Stimulated activated memory B cell treated with anti-CD40 and anti-IgM and Interleukin-4, amounts not matched to agents 10 μg/mL and 1 μg/mL and 100 μg/mL, for 72 hours (primary cell): ENCODE data around the gene RPP40.
"Not testable (repeated sequence)": the region's sequence is repeated elsewhere in the genome, so short reads cannot be mapped to it uniquely, and the experiment has no call there.

Source experiments
- ATAC-seq: fragments of 150-1000 bp; cut with Tn5 transposase; 2 replicates; pipeline ENCODE4 v1.10.0; 2021
- H3K27ac Mint-ChIP-seq: one replicate; pipeline ENCODE4 v1.8.0; 2022; ENCODE audit warnings: mild to moderate bottlenecking, mixed read lengths
- H3K27me3 Mint-ChIP-seq: one replicate; pipeline ENCODE4 v1.8.0; 2022; ENCODE audit warnings: mixed read lengths
- H3K36me3 Mint-ChIP-seq: one replicate; pipeline ENCODE4 v1.8.0; 2022; ENCODE audit warnings: mixed read lengths
- H3K4me1 Mint-ChIP-seq: one replicate; pipeline ENCODE4 v1.8.0; 2022; ENCODE audit warnings: mixed read lengths
- H3K4me3 Mint-ChIP-seq: one replicate; pipeline ENCODE4 v1.8.0; 2022; ENCODE audit warnings: mild to moderate bottlenecking, moderate library complexity, mixed read lengths
- H3K9me3 Mint-ChIP-seq: one replicate; pipeline ENCODE4 v1.8.0; 2022; ENCODE audit warnings: mixed read lengths

RPP40 gene, protein sequence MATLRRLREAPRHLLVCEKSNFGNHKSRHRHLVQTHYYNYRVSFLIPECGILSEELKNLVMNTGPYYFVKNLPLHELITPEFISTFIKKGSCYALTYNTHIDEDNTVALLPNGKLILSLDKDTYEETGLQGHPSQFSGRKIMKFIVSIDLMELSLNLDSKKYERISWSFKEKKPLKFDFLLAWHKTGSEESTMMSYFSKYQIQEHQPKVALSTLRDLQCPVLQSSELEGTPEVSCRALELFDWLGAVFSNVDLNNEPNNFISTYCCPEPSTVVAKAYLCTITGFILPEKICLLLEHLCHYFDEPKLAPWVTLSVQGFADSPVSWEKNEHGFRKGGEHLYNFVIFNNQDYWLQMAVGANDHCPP

DNA sequence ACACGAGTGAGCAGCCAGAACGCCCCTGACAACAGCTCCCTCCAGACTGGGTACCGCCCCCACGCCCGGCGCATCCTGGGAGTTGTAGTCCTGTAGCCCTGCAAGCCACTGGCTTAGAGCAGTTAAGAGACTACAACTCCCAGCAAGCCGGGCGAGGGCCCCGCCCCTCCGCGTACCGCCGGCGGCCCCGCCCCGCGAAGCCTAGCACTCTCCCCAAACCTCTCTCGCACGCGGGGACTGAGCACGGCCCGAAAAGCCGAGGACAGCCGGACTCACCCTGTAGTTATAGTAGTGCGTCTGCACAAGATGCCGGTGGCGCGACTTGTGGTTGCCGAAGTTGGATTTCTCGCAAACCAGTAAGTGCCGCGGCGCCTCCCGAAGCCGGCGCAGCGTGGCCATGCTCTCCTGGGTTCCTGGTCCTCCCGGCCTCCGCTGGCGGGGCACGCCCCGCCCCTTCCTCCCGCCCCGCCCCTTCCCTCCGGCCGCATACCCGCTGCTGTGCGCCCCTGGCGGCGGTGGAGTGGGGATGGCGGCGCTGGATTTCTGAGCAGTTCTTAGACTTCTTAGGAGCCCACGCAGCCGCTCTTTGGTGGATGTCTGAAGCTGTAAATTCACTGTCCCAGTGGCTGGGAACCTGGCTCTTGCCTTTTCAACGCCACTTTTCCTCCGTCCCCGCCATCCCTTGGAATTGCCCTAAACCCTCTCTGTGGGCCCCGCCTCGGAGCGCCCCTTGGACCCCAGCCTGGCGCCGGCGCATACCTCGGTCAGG lies at the start of gene RPP40:
TSS of gene RPP40 (minus strand) at position 434 of the 769 bp plus-strand sequence. CDS start at position 399, 35 bp downstream.
- H3K9me3 Mint-ChIP-seq = no peaks in the 10 kb centered on the region
- no peaks in the 10 kb centered on the region for H3K27me3 Mint-ChIP-seq
- H3K4me3 Mint-ChIP-seq = peak within 1 kb of the TSS; percentile 94
- no peaks in the 10 kb centered on the region for H3K4me1 Mint-ChIP-seq
- H3K36me3 Mint-ChIP-seq = peaks cover 17% of the 10 kb centered on the region
- H3K27ac Mint-ChIP-seq = peak within 1 kb of the TSS; percentile 97
- ATAC-seq = peak; percentile 99

DNA sequence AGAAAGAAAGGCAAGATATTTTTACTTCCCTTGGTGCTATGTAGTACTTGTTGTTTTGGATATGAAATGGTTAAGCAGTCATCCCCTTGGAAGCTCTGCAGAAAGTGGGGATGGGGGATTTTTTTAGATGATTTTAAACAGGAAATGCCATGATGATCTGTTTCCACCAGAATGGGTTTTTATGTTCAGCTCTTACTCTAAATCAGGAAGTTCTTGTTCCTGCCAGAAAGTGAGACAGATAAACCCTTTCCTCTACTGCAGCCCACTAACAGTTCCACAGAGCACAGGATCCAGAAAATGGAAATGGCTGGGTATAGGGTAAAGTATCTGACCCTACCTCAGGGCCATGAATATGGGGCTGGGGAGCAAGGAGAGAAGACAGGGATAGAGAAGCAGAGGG lies 49.2 kb upstream of the RPP40 start:
- H3K27ac Mint-ChIP-seq = no peak overlapping the region
- no peak for ATAC-seq
- no peaks in the 10 kb centered on the region for H3K4me1 Mint-ChIP-seq
- peaks cover 9% of the 10 kb centered on the region for H3K27me3 Mint-ChIP-seq
- H3K36me3 Mint-ChIP-seq = peaks cover 14% of the 10 kb centered on the region
- H3K4me3 Mint-ChIP-seq = no peak overlapping the region
- peaks cover 17% of the 10 kb centered on the region for H3K9me3 Mint-ChIP-seq

DNA sequence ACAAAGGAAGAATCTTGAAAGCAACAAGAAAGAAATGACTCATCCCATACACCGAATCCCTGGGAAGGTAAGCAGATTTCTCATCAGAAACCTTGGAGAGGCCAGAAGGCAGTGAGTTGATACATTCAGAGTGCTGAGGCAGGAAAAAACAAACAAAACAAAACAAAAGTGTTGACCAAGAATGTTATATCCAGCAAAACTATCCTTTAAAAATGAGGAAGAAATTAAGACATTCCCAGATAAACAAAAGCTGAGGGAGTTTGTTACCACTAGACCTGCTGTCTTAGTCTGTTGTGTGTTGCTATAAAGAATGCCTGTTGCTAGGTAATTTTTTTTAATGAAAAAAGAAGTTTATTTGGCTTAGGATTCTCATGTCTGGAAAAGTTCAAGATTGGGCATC lies 47.6 kb upstream of the RPP40 start:
- Mint-ChIP-seq H3K9me3 (peaks cover 17% of the 10 kb centered on the region), H3K27me3 (peaks cover 9% of the 10 kb centered on the region), H3K27ac (no peak overlapping the region), H3K4me3 (no peak overlapping the region), H3K36me3 (peaks cover 14% of the 10 kb centered on the region), H3K4me1 (no peaks in the 10 kb centered on the region)
- ATAC-seq = no peak

GRCh38 chr6:5050009-5050408 lies 46.2 kb upstream of the RPP40 start:
- no peaks in the 10 kb centered on the region for H3K27me3 Mint-ChIP-seq
- H3K36me3 Mint-ChIP-seq = peaks cover 20% of the 10 kb centered on the region
- peaks cover 17% of the 10 kb centered on the region for H3K9me3 Mint-ChIP-seq
- no peaks in the 10 kb centered on the region for H3K4me1 Mint-ChIP-seq
- H3K4me3 Mint-ChIP-seq = no peak overlapping the region
- no peak overlapping the region for H3K27ac Mint-ChIP-seq
- no peak for ATAC-seq

DNA sequence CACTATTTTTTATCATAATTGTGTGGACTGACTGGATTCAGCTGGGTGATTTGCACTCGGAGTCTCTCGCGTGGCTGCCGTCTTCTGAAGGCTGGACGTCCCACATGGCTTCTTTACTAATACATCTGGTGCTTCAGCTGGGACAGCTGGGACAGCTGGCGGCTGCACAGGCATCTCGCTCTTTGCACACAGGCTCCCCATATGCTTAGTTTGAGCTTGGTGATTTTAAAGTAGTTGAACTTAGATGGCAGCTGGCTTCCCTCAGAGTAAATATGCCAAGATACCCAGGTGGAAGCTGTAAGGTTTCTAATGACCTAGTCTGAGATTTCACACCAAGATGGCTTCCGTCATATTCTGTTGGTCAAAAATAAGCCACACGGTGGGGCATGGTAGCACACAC lies 42.6 kb upstream of the RPP40 start:
- Mint-ChIP-seq H3K27ac (no peak overlapping the region), H3K4me3 (no peak overlapping the region), H3K27me3 (no peaks in the 10 kb centered on the region), H3K4me1 (no peaks in the 10 kb centered on the region), H3K36me3 (peaks cover 38% of the 10 kb centered on the region), H3K9me3 (peaks cover 15% of the 10 kb centered on the region)
- no peak for ATAC-seq

DNA sequence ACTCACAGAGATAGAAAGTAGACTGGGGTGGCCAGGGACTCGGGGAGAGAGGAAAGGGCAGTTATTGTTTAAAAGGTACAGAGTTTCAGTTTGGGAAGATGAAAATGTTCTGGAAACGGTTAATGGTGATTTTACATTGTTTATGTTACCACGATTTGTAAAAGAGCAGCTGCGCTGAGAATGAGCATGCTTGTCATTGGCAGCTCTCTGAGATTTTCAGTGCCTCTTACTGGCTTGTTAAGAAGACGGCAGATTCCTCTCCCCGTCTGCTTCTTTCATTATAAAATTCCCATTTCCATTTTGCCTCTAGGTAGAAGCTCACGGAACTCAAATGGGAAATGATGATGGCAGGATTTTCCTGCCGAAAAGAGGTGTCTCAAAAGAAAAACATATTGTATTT lies 41.6 kb upstream of the RPP40 start:
- no peak for ATAC-seq
- Mint-ChIP-seq H3K27ac (no peak overlapping the region), H3K27me3 (no peaks in the 10 kb centered on the region), H3K9me3 (peaks cover 5% of the 10 kb centered on the region), H3K4me3 (no peak overlapping the region), H3K4me1 (no peaks in the 10 kb centered on the region), H3K36me3 (peaks cover 29% of the 10 kb centered on the region)

GRCh38 chr6:5044866-5045265 lies 41.0 kb upstream of the RPP40 start:
- Mint-ChIP-seq H3K27ac (no peak overlapping the region), H3K4me1 (no peaks in the 10 kb centered on the region), H3K4me3 (no peak overlapping the region), H3K9me3 (peaks cover 4% of the 10 kb centered on the region), H3K27me3 (no peaks in the 10 kb centered on the region), H3K36me3 (peaks cover 29% of the 10 kb centered on the region)
- no peak for ATAC-seq

DNA sequence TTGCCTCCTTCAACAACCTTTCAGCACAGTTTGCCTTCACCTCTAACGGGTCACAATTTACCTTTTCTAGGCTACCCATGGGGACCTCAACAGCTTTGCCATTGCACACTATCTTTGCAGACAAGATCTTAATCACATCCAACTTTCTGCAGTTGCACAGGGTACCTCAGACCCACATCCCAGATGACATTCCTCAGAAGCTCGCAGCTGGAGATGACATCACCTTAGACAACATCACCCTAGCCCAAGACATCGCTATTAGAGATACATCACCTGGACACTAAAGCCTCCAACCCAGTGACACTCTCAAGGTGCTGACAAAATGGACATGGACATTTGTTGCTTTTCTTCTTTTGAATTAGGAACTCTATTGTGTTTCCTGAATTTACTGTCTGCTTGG lies 38.6 kb upstream of the RPP40 start:
- Mint-ChIP-seq H3K27ac (no peak overlapping the region), H3K27me3 (no peaks in the 10 kb centered on the region), H3K4me1 (no peaks in the 10 kb centered on the region), H3K36me3 (peaks cover 29% of the 10 kb centered on the region), H3K9me3 (no peaks in the 10 kb centered on the region), H3K4me3 (no peak overlapping the region)
- ATAC-seq = no peak

GRCh38 chr6:5041955-5042354 lies 38.1 kb upstream of the RPP40 start:
- Mint-ChIP-seq H3K27ac (no peak overlapping the region), H3K9me3 (no peaks in the 10 kb centered on the region), H3K4me1 (no peaks in the 10 kb centered on the region), H3K4me3 (no peak overlapping the region), H3K27me3 (no peaks in the 10 kb centered on the region), H3K36me3 (peaks cover 29% of the 10 kb centered on the region)
- no peak for ATAC-seq

GRCh38 chr6:5036269-5036668 lies 32.4 kb upstream of the RPP40 start:
- no peaks in the 10 kb centered on the region for H3K36me3 Mint-ChIP-seq
- H3K9me3 Mint-ChIP-seq = no peaks in the 10 kb centered on the region
- no peaks in the 10 kb centered on the region for H3K27me3 Mint-ChIP-seq
- ATAC-seq = no peak
- H3K27ac Mint-ChIP-seq = no peak overlapping the region
- no peak overlapping the region for H3K4me3 Mint-ChIP-seq
- H3K4me1 Mint-ChIP-seq = peaks cover 6% of the 10 kb centered on the region

DNA sequence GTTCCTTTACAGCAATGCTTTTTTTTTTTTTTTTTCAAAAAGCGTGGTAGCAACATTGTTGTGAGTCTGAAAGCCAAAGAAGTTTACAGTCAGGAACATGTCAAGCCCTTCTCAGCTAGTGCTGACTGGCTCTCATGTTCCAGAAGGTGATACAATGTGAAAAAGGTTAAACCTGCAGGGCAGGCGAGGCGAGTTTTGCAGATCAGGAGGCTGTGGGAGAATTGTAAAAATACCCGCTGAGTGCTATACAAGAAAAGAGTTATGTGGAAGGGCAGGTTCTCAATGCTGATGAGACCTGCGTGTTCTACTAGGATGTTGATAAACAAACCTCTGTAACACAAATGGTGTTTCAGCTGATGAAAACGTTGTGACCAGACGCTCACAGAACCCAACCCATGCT lies 30.9 kb upstream of the RPP40 start:
- Mint-ChIP-seq H3K27ac (no peak overlapping the region), H3K4me3 (no peak overlapping the region)
- ATAC-seq = no peak

GRCh38 chr6:5034328-5034727 lies 30.5 kb upstream of the RPP40 start:
- peaks cover 13% of the 10 kb centered on the region for H3K4me1 Mint-ChIP-seq
- H3K27ac Mint-ChIP-seq = no peak overlapping the region
- H3K9me3 Mint-ChIP-seq = no peaks in the 10 kb centered on the region
- no peak for ATAC-seq
- no peaks in the 10 kb centered on the region for H3K27me3 Mint-ChIP-seq
- no peaks in the 10 kb centered on the region for H3K36me3 Mint-ChIP-seq
- no peak overlapping the region for H3K4me3 Mint-ChIP-seq

More for the DNA sequence above, 30.9 kb upstream of the RPP40 start:
- Mint-ChIP-seq H3K27me3 (no peaks in the 10 kb centered on the region), H3K36me3 (no peaks in the 10 kb centered on the region), H3K9me3 (no peaks in the 10 kb centered on the region), H3K4me1 (peaks cover 13% of the 10 kb centered on the region)

- peaks cover 13% of the 10 kb centered on the region for H3K4me1 Mint-ChIP-seq
- not testable (repeated sequence) for ATAC-seq, H3K9me3 Mint-ChIP-seq, H3K27ac Mint-ChIP-seq, H3K36me3 Mint-ChIP-seq, H3K27me3 Mint-ChIP-seq, H3K4me3 Mint-ChIP-seq
Measured at GRCh38 chr6:5033214-5033904, 29.5 kb upstream of the RPP40 start.

DNA sequence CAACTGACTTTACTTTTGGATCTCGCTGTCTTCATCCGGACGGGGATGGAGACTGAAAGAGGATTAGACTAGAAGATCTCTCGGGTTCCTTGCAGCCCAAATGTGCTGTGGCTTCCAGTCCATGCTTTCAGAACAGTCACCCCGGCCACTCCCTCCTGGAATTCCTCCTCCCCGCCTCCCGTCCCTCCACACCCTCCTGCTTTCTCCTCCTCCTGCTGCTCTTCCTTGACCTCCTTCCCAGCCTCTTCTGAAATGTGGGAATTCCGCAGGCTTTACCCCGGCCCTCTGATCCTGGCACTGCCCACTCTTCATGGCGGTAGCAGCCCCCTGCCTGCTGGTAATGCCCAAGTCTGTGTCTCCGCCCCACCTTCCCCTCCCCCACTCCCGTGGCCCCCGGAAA lies 28.9 kb upstream of the RPP40 start:
- H3K4me1 Mint-ChIP-seq = peaks cover 13% of the 10 kb centered on the region
- not testable (repeated sequence) for ATAC-seq, H3K27me3 Mint-ChIP-seq, H3K9me3 Mint-ChIP-seq, H3K36me3 Mint-ChIP-seq, H3K27ac Mint-ChIP-seq, H3K4me3 Mint-ChIP-seq

- H3K36me3 Mint-ChIP-seq = no peaks in the 10 kb centered on the region
Measured at GRCh38 chr6:5031150-5031549, 27.3 kb upstream of the RPP40 start.

More at GRCh38 chr6:5031150-5031549, 27.3 kb upstream of the RPP40 start:
- Mint-ChIP-seq H3K4me1 (peaks cover 18% of the 10 kb centered on the region), H3K27ac (no peak overlapping the region), H3K9me3 (no peaks in the 10 kb centered on the region), H3K4me3 (no peak overlapping the region), H3K27me3 (peaks cover 7% of the 10 kb centered on the region)
- ATAC-seq = no peak
